GM10248 (cell line): ENCODE results near the gene UPF2.

Source experiments
- CTCF ChIA-PET: fragments of 300-600 bp; sonication (Branson Sonifier 250); formaldehyde crosslinking; extraction: SDS; loops from one replicate; lab custom pipeline; 2021; ENCODE audit warnings: antibody characterized with exemption; lab: Yijun Ruan, JAX
- POLR2A ChIA-PET: fragments of 350-650 bp; sonication (Branson Sonifier 250); formaldehyde crosslinking; extraction: SDS; loops from one replicate; lab custom pipeline; 2020; ENCODE audit warnings: antibody characterized with exemption; lab: Yijun Ruan, JAX
- DNase-seq: peaks from one replicate; pipeline ENCODE4 v3.0.0; 2012; ENCODE audit errors: extremely low spot score
- CTCF ChIP-seq: IDR thresholded peaks from 2 replicates; pipeline ENCODE4 v1.5.1; 2012; ENCODE audit warnings: mild to moderate bottlenecking, low read depth; ENCODE audit errors: extremely low read depth, missing control alignments, control extremely low read depth

The UPF2 gene

GRCh38 chr10:11901036-11901301 lies 141.6 kb downstream of the UPF2 start:
- TF ChIP-seq CTCF: no peak
- ChIA-PET CTCF (interaction anchor here (1.1 kb wide), 1 partner anchor 38 kb away, joined by 3 read pairs; no protein-coding TSS in a partner anchor), POLR2A (no interaction called here)
- DNase-seq: no peak

- DNase-seq: no peak
- no peak for TF ChIP-seq CTCF
- ChIA-PET POLR2A (no interaction called here), CTCF (interaction anchor here (1.4 kb wide), 1 partner anchor 18 kb away, joined by 3 read pairs; no protein-coding TSS in a partner anchor)
Observed at GRCh38 chr10:11899067-11899876, 143.3 kb downstream of the UPF2 start.

- TF ChIP-seq CTCF: no peak
- DNase-seq: no peak
- POLR2A ChIA-PET: no interaction called here
- CTCF ChIA-PET: interaction anchor here (1.4 kb wide), 1 partner anchor 17 kb away, joined by 3 read pairs; no protein-coding TSS in a partner anchor
Observed at GRCh38 chr10:11898372-11899066, 144.1 kb downstream of the UPF2 start.

GRCh38 chr10:11898033-11898371 lies 144.6 kb downstream of the UPF2 start:
- no peak for TF ChIP-seq CTCF
- CTCF ChIA-PET: interaction anchor here (1.4 kb wide), 1 partner anchor 17 kb away, joined by 3 read pairs; no protein-coding TSS in a partner anchor
- DNase-seq: no peak
- POLR2A ChIA-PET: no interaction called here

- TF ChIP-seq CTCF: no peak
- POLR2A ChIA-PET: no interaction called here
- CTCF ChIA-PET: no interaction called here
- DNase-seq: no peak
Observed at GRCh38 chr10:11896549-11897200, 145.9 kb downstream of the UPF2 start.

GRCh38 chr10:11895598-11895997 lies 147.0 kb downstream of the UPF2 start:
- ChIA-PET CTCF (no interaction called here), POLR2A (no interaction called here)
- no peak for DNase-seq
- no peak for TF ChIP-seq CTCF
